Right ventricle myocardium inferior (tissue), 1 donor: ENCODE results near the gene YPEL2. TPM values are rescaled to one million over a fixed set of nuclear protein-coding genes. Genes with fewer than 3 reads are reported as not detected.

Source experiments
- ATAC-seq: fragments of 200-7000 bp; cut with Tn5 transposase; one replicate; pipeline ENCODE4 v1.9.1; 2020; ENCODE audit warnings: mild to moderate bottlenecking, moderate library complexity
- DNase-seq: peaks from one replicate; pipeline ENCODE4 v3.0.0; 2021; ENCODE audit errors: missing footprints
- intact Hi-C: fragments of 100-400 bp; cut with DNase I; formaldehyde crosslinking; loops from one replicate; pipeline ENCODE4 v1.11.0; 2022
- microRNA-seq: library from miRNA; unstranded; fragments of <30 nt; microRNA quantifications from one replicate; pipeline ENCODE4 v1.2.0, GENCODE V29; 2020
- total RNA-seq: library from RNA; stranded (reverse); fragmentation: NEBNext Ultra II Directional; extraction: Animal tissue kit (Norgen Biotek cat#: 25700); gene quantifications from one replicate; pipeline ENCODE4 v1.2.1, GENCODE V29; 2021
- donor health status: DM: no; HTN: yes; CAD: no; lungs with severe emphysema.

The YPEL2 gene
- total RNA-seq, 1 donor from 2014 or later: 32.7 TPM

- DNase-seq: no peak
- intact Hi-C loops: loop anchor here (5.0 kb wide), 2 partner anchors 55 to 70 kb away; no protein-coding TSS in a partner anchor
- peak; percentile 81 for ATAC-seq
Observed at GRCh38 chr17:59436900-59437299, 105.4 kb downstream of the YPEL2 start.

- no peak for ATAC-seq
- intact Hi-C loops: loop anchor here (5.0 kb wide), 2 partner anchors 56 to 71 kb away; no protein-coding TSS in a partner anchor
Observed at GRCh38 chr17:59437791-59438281, 106.4 kb downstream of the YPEL2 start.

GRCh38 chr17:59439262-59439661, 107.8 kb downstream of the YPEL2 start:
- DNase-seq (no peak), ATAC-seq (no peak)
- intact Hi-C loops: loop anchor here (5.0 kb wide), 2 partner anchors 57 to 72 kb away; no protein-coding TSS in a partner anchor

More at GRCh38 chr17:59437791-59438281, 106.4 kb downstream of the YPEL2 start:
- no peak for DNase-seq

GRCh38 chr17:59439741-59440211, 108.3 kb downstream of the YPEL2 start:
- intact Hi-C loops: loop anchor here (5.0 kb wide), 2 partner anchors 57 to 72 kb away; no protein-coding TSS in a partner anchor
- ATAC-seq (no peak), DNase-seq (no peak)

- peak; percentile 92 for ATAC-seq
- intact Hi-C loops: loop anchor here (1.0 kb wide), 2 partner anchors 112 to 130 kb away; no protein-coding TSS in a partner anchor
- peak; percentile 90 for DNase-seq
Observed at GRCh38 chr17:59440757-59441463, 109.5 kb downstream of the YPEL2 start.

GRCh38 chr17:59441464-59442096, 110.1 kb downstream of the YPEL2 start:
- ATAC-seq: no peak
- no peak for DNase-seq
- intact Hi-C loops: loop anchor here (1.0 kb wide), 2 partner anchors 112 to 130 kb away; no protein-coding TSS in a partner anchor

GRCh38 chr17:59443106-59443505, 111.7 kb downstream of the YPEL2 start:
- intact Hi-C loops: no loop called here
- ATAC-seq: no peak

More at GRCh38 chr17:59443106-59443505, 111.7 kb downstream of the YPEL2 start:
- DNase-seq: no peak

Small RNA genes within 50 kb of the gene (microRNA-seq; reads per million reads assigned to microRNA genes)
- gene MIR4729: not detected

Other genes with a start within 250 kb of the YPEL2 start
- 20.2 TPM for gene TRIM37, start 224.8 kb upstream of the YPEL2 start, total RNA-seq
- gene SKA2, start 176.5 kb upstream of the YPEL2 start, total RNA-seq: 32.7 TPM
- gene PRR11, start 175.9 kb upstream of the YPEL2 start, total RNA-seq: 1.5 TPM
- gene SMG8, start 121.6 kb upstream of the YPEL2 start, total RNA-seq: 9.7 TPM
- 2.5 TPM for gene GDPD1, start 111.1 kb upstream of the YPEL2 start, total RNA-seq
- 18.0 TPM for gene DHX40, start 234.0 kb downstream of the YPEL2 start, total RNA-seq